NCI-H1048 (cell line): ENCODE measurements around the gene EMC8.

Source experiments
- DNase-seq: peaks from one replicate; lab custom pipeline; 2025; lab: John Stamatoyannopoulos, UW

The EMC8 gene

GRCh38 chr16:85783441-85783840 lies 15.9 kb downstream of the EMC8 start:
- no peak for DNase-seq

- DNase-seq = no peak
Observed at GRCh38 chr16:85782451-85782850, 16.9 kb downstream of the EMC8 start.

- no peak for DNase-seq
Observed at GRCh38 chr16:85781695-85782370, 17.5 kb downstream of the EMC8 start.

GRCh38 chr16:85781156-85781555 lies 18.2 kb downstream of the EMC8 start:
- no peak for DNase-seq

- no peak for DNase-seq
Observed at GRCh38 chr16:85780281-85780680, 19.1 kb downstream of the EMC8 start.

GRCh38 chr16:85778873-85779272 lies 20.5 kb downstream of the EMC8 start:
- no peak for DNase-seq

GRCh38 chr16:85777583-85778310 lies 21.6 kb downstream of the EMC8 start:
- no peak for DNase-seq

GRCh38 chr16:85774811-85775210 lies 24.5 kb downstream of the EMC8 start:
- no peak for DNase-seq

GRCh38 chr16:85774136-85774535 lies 25.2 kb downstream of the EMC8 start:
- DNase-seq = no peak

GRCh38 chr16:85773044-85773443 lies 26.3 kb downstream of the EMC8 start:
- no peak for DNase-seq

GRCh38 chr16:85770741-85771140 lies 28.6 kb downstream of the EMC8 start:
- DNase-seq = no peak

- no peak for DNase-seq
Observed at GRCh38 chr16:85768199-85768598, 31.1 kb downstream of the EMC8 start.

GRCh38 chr16:85767531-85767930 lies 31.8 kb downstream of the EMC8 start:
- no peak for DNase-seq

- DNase-seq = no peak
Observed at GRCh38 chr16:85765767-85766166, 33.6 kb downstream of the EMC8 start.

GRCh38 chr16:85765211-85765610 lies 34.1 kb downstream of the EMC8 start:
- DNase-seq = no peak

- no peak for DNase-seq
Observed at GRCh38 chr16:85763616-85764015, 35.7 kb downstream of the EMC8 start.

GRCh38 chr16:85762970-85763369 lies 36.4 kb downstream of the EMC8 start:
- DNase-seq = no peak

- DNase-seq = no peak
Observed at GRCh38 chr16:85761861-85762260, 37.5 kb downstream of the EMC8 start.

- DNase-seq = no peak
Observed at GRCh38 chr16:85759631-85760419, 39.5 kb downstream of the EMC8 start.

- DNase-seq = no peak
Observed at GRCh38 chr16:85759136-85759535, 40.2 kb downstream of the EMC8 start.

- no peak for DNase-seq
Observed at GRCh38 chr16:85757341-85757822, 42.0 kb downstream of the EMC8 start.

- DNase-seq = no peak
Observed at GRCh38 chr16:85755929-85756768, 43.2 kb downstream of the EMC8 start.
